Trophoblast cell (in vitro differentiated cells and primary cell): ENCODE results near the gene HIVEP3.

ENCODE experiments used
- DNase-seq, 2 donors: peaks; one replicate each; pipeline ENCODE4 v3.0.0-alpha.2; 2016
- H2AFZ ChIP-seq: 2 replicates; pipeline ENCODE4 v1.6.1; 2013; ENCODE audit warnings: low read length, moderate library complexity, mild to moderate bottlenecking; ENCODE audit not compliant: insufficient read depth, poor library complexity
- H2AK5ac ChIP-seq: 2 replicates; pipeline ENCODE4 v1.6.1; 2013; ENCODE audit warnings: mild to moderate bottlenecking, low read length
- H2BK120ac ChIP-seq: 2 replicates; pipeline ENCODE4 v1.6.1; 2013; ENCODE audit warnings: low read length, mild to moderate bottlenecking, moderate library complexity; ENCODE audit not compliant: insufficient read depth, poor library complexity
- H2BK12ac ChIP-seq: 2 replicates; pipeline ENCODE4 v1.6.1; 2013; ENCODE audit warnings: mild to moderate bottlenecking, low read length, moderate library complexity
- H2BK5ac ChIP-seq: 2 replicates; pipeline ENCODE4 v1.6.1; 2013; ENCODE audit warnings: low read length, low read depth, moderate library complexity, mild to moderate bottlenecking; ENCODE audit not compliant: poor library complexity
- H3K14ac ChIP-seq: 2 replicates; pipeline ENCODE4 v1.6.1; 2013; ENCODE audit warnings: mild to moderate bottlenecking, low read length
- H3K18ac ChIP-seq: 2 replicates; pipeline ENCODE4 v1.6.1; 2013; ENCODE audit warnings: mild to moderate bottlenecking, low read length
- H3K23ac ChIP-seq: 2 replicates; pipeline ENCODE4 v1.6.1; 2013; ENCODE audit warnings: low read length
- H3K27ac ChIP-seq: 2 replicates; pipeline ENCODE4 v1.5.1; 2013; ENCODE audit warnings: low read depth, mild to moderate bottlenecking, inconsistent platforms, low read length, moderate library complexity
- H3K27me3 ChIP-seq: 2 replicates; pipeline ENCODE4 v1.6.1; 2013; ENCODE audit warnings: inconsistent platforms, mild to moderate bottlenecking, low read length, moderate library complexity; ENCODE audit not compliant: insufficient read depth
- H3K36me3 ChIP-seq, 2 experiments: 1 replicate in 1 of 2; 2 replicates in 1 of 2; pipeline ENCODE4 v1.6.1; 2013; ENCODE audit warnings: low read length in 2 of 2, mild to moderate bottlenecking in 2 of 2, moderate library complexity in 1 of 2; ENCODE audit not compliant: insufficient read depth in 2 of 2, control insufficient read depth in 1 of 2
- H3K4ac ChIP-seq: 2 replicates; pipeline ENCODE4 v1.6.1; 2013; ENCODE audit warnings: low read depth, mild to moderate bottlenecking, low read length, moderate library complexity
- H3K4me1 ChIP-seq, 2 experiments: 1 replicate in 1 of 2; 2 replicates in 1 of 2; pipeline ENCODE4 v1.6.1; 2013; ENCODE audit warnings: low read length in 2 of 2, mild to moderate bottlenecking in 2 of 2, moderate library complexity in 1 of 2; ENCODE audit not compliant: insufficient read depth in 2 of 2, control insufficient read depth in 1 of 2
- H3K4me2 ChIP-seq: 2 replicates; pipeline ENCODE4 v1.6.1; 2013; ENCODE audit warnings: inconsistent platforms, mild to moderate bottlenecking, low read length, moderate library complexity
- H3K4me3 ChIP-seq: 2 replicates; pipeline ENCODE4 v1.5.1; 2013; ENCODE audit warnings: mild to moderate bottlenecking, low read depth, low read length, inconsistent platforms
- H3K79me1 ChIP-seq: one replicate; pipeline ENCODE4 v1.6.1; 2013; ENCODE audit warnings: low read length
- H3K79me2 ChIP-seq: 2 replicates; pipeline ENCODE4 v1.6.1; 2013; ENCODE audit warnings: low read length, mild to moderate bottlenecking; ENCODE audit not compliant: control insufficient read depth, insufficient read depth, poor library complexity
- H3K9ac ChIP-seq: 2 replicates; pipeline ENCODE4 v1.6.1; 2013; ENCODE audit warnings: mild to moderate bottlenecking, low read length
- H3K9me3 ChIP-seq: 2 replicates; pipeline ENCODE4 v1.6.1; 2013; ENCODE audit warnings: low read depth, mild to moderate bottlenecking, control low read depth, inconsistent platforms, low read length; ENCODE audit not compliant: insufficient read depth
- H4K12ac ChIP-seq: 2 replicates; pipeline ENCODE4 v1.6.1; 2013; ENCODE audit warnings: low read depth, mild to moderate bottlenecking, low read length, moderate library complexity
- H4K8ac ChIP-seq: 2 replicates; pipeline ENCODE4 v1.6.1; 2013; ENCODE audit warnings: low read depth, mild to moderate bottlenecking, low read length, moderate library complexity
- H4K91ac ChIP-seq: one replicate; pipeline ENCODE4 v1.6.1; 2013; ENCODE audit warnings: low read depth, mild to moderate bottlenecking, low read length, moderate library complexity
- WGBS: extraction: QIAGEN DNeasy Blood & Tissue Kit; methylation state at CpG from one replicate; pipeline ENCODE4 v1.1.7; 2013; ENCODE audit warnings: missing lambda C conversion rate; ENCODE audit not compliant: insufficient read length, insufficient coverage; ENCODE audit errors: extremely low coverage; 5-methylcytosine and 5-hydroxymethylcytosine counted together

The HIVEP3 gene

DNA sequence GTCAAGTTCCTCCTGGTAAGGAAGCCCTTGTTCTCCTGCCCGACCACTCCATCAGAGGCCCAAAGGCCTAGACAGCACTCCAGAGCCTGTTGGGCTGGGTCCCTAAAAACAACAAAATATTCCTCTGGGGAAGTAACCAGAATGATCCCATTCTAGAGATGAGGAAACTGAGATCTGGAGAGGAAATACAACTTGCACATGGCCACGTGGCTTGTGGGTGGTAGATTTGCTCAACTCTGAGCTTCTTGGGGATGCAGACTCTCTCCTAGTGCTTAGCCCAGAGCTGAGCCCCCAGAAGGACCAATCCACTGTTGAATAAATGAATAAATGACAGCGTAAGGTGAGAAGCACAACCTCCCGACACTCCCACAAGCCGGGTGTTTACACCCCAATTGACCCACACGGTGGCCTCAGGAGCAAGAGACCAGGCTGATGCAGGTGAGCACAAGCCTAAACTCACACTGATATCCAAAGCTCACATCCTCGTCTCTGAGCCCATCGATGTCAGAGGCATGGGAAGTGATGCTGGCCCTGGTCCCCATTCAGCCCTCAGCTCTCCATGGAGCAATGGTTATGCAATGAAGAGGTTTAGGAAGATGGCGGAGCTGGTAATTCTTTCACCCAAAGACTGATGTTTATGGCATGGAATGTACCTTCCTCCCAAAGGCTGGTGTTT is 261.8 kb downstream of the HIVEP3 start:
- Histone ChIP-seq H3K36me3 (no peaks in the 10 kb centered on the region), H4K12ac (no peak overlapping the region), H3K27me3 (peaks cover 7% of the 10 kb centered on the region), H4K91ac (no peak overlapping the region), H2AFZ (no peak overlapping the region), H3K18ac (no peak overlapping the region), H3K79me1 (no peaks in the 10 kb centered on the region), H3K4ac (no peak overlapping the region), H3K9ac (no peak overlapping the region), H3K4me3 (no peak overlapping the region), H3K14ac (no peak overlapping the region), H3K4me2 (no peak overlapping the region), H3K23ac (no peak overlapping the region), H3K79me2 (no peaks in the 10 kb centered on the region), H3K4me1 (peaks cover 6% of the 10 kb centered on the region in 2 experiments), H2BK5ac (no peak overlapping the region), H2BK12ac (no peak overlapping the region), H2BK120ac (no peak overlapping the region), H4K8ac (no peak overlapping the region), H3K9me3 (peaks cover 3% of the 10 kb centered on the region), H3K27ac (no peak overlapping the region), H2AK5ac (no peak overlapping the region)
- no peak for DNase-seq
- no CpG with 5 or more reads among the region's 9 CpGs for WGBS

DNA sequence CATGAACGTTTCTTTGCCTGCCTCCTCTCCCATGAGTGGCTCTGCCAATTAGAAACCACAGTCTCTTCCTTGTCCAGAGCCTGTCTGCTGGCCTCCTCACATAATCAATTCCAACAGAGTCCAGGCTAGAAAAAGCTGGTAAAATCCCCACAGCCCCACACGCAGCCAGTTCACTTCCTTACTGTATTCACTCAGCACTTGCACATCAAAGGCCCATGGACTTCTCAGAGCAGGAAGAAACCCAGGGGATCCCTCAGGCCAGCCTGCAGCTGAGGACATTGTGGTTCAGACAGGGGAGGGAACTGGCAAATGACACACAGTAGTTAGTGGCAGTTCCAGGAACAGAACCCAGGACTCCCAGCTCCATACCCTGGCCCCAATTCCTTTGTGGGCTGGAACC is 262.7 kb downstream of the HIVEP3 start:
- Histone ChIP-seq H3K27me3 (no peaks in the 10 kb centered on the region), H3K4me2 (no peak overlapping the region), H3K4me3 (no peak overlapping the region), H3K27ac (no peak overlapping the region), H3K79me1 (no peaks in the 10 kb centered on the region), H2BK12ac (no peak overlapping the region), H3K4me1 (no peaks in the 10 kb centered on the region), H2BK5ac (no peak overlapping the region), H3K36me3 (no peaks in the 10 kb centered on the region), H4K8ac (no peak overlapping the region), H4K91ac (no peak overlapping the region), H4K12ac (no peak overlapping the region), H2BK120ac (no peak overlapping the region), H3K14ac (no peak overlapping the region), H3K79me2 (no peaks in the 10 kb centered on the region), H2AFZ (no peak overlapping the region), H3K9me3 (peaks cover 3% of the 10 kb centered on the region), H3K23ac (no peak overlapping the region), H3K4ac (no peak overlapping the region), H3K9ac (no peak overlapping the region), H2AK5ac (no peak overlapping the region), H3K18ac (no peak overlapping the region)
- WGBS: no CpG with 5 or more reads among the region's 2 CpGs
- peak in 1 of 2 donors; percentile 5 for DNase-seq

DNA sequence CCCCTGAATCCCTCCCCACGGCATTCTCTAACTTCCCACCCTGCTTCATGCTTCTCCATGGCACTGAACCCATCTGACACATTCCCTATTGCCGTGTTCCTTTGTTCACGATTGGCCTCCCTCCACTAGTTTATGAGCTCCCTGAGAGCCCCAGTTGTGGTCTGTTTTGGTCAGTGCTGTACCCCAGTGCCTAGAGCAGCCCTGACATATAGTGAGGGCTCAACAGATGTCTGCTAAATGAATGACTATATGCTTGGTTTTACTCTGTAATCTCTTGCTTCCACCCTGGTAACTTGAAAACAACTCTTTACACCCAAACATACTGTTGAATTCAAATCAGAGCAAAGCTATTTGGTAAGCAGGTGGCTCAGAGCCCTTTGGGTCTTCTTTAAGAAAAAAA is 263.1 kb downstream of the HIVEP3 start:
- no CpG with 5 or more reads among the region's 3 CpGs for WGBS
- Histone ChIP-seq H2BK5ac (no peak overlapping the region), H2AFZ (no peak overlapping the region), H3K4ac (no peak overlapping the region), H2BK120ac (no peak overlapping the region), H3K9me3 (peaks cover 3% of the 10 kb centered on the region), H4K12ac (no peak overlapping the region), H4K91ac (no peak overlapping the region), H3K79me2 (no peaks in the 10 kb centered on the region), H3K4me1 (no peaks in the 10 kb centered on the region), H4K8ac (no peak overlapping the region), H3K79me1 (no peaks in the 10 kb centered on the region), H3K18ac (no peak overlapping the region), H3K4me2 (no peak overlapping the region), H3K36me3 (no peaks in the 10 kb centered on the region), H3K23ac (no peak overlapping the region), H3K9ac (no peak overlapping the region), H3K27ac (no peak overlapping the region), H2BK12ac (no peak overlapping the region), H3K4me3 (no peak overlapping the region), H3K14ac (no peak overlapping the region), H3K27me3 (no peaks in the 10 kb centered on the region), H2AK5ac (no peak overlapping the region)
- DNase-seq: no peak

DNA sequence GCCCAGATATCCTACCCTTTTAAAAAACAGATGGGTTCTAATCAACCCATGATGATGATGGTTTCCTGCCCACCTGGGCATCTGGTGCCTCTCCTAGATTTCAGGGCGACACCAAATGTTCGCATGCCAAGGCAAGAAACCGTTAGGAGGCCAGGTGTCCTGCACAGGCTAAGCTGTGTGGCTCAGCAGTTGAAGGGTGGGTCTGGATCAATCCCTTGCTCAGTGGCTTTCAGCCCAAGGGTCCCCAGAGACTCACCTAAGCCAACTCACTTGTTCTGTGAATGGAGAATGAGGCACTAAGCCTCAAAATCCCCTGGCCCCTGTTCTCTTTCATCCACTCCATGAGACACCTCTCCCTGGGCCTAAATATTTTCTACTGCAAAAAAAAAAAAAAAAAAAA is 265.1 kb downstream of the HIVEP3 start:
- H3K23ac ChIP-seq: no peak overlapping the region
- DNase-seq: no peak
- H3K9me3 ChIP-seq: no peaks in the 10 kb centered on the region
- H3K4ac ChIP-seq: no peak overlapping the region
- H3K14ac ChIP-seq: no peak overlapping the region
- H4K8ac ChIP-seq: no peak overlapping the region
- no peak overlapping the region for H4K12ac ChIP-seq
- no peak overlapping the region for H2BK5ac ChIP-seq
- no peaks in the 10 kb centered on the region for H3K4me1 ChIP-seq
- no peak overlapping the region for H3K4me2 ChIP-seq
- H2AK5ac ChIP-seq: no peak overlapping the region
- no peak overlapping the region for H2BK120ac ChIP-seq
- H3K27ac ChIP-seq: no peak overlapping the region
- no peaks in the 10 kb centered on the region for H3K36me3 ChIP-seq
- no peak overlapping the region for H4K91ac ChIP-seq
- H2AFZ ChIP-seq: no peak overlapping the region
- H3K79me1 ChIP-seq: no peaks in the 10 kb centered on the region
- no peak overlapping the region for H3K4me3 ChIP-seq
- no peaks in the 10 kb centered on the region for H3K27me3 ChIP-seq
- H3K9ac ChIP-seq: no peak overlapping the region
- no peak overlapping the region for H2BK12ac ChIP-seq
- WGBS: no CpG with 5 or more reads among the region's 3 CpGs
- no peaks in the 10 kb centered on the region for H3K79me2 ChIP-seq
- H3K18ac ChIP-seq: no peak overlapping the region
